Fibroblast of lung (primary cell): ENCODE results near the gene ATF1.

Experiments used
- EZH2 ChIP-seq: IDR thresholded peaks from 2 replicates; pipeline ENCODE4 v1.5.1; 2012; ENCODE audit warnings: low read length, control low read depth, mild to moderate bottlenecking; ENCODE audit errors: missing control alignments
- TF ChIP-seq, protein P1 (sequence below), 2 donors: IDR thresholded peaks in 1 of 2; conservative IDR thresholded peaks in 1 of 2; 1 replicate in 1 of 2; 2 replicates in 1 of 2; pipeline ENCODE4 v1.5.1; 2011 to 2012; ENCODE audit warnings: low read length in 2 of 2, control low read depth in 1 of 2, inconsistent platforms in 1 of 2, low read depth in 1 of 2, mild to moderate bottlenecking in 1 of 2

GRCh38 chr12:50840809-50841487, 77.0 kb downstream of the ATF1 start:
- TF ChIP-seq, protein P1, sequence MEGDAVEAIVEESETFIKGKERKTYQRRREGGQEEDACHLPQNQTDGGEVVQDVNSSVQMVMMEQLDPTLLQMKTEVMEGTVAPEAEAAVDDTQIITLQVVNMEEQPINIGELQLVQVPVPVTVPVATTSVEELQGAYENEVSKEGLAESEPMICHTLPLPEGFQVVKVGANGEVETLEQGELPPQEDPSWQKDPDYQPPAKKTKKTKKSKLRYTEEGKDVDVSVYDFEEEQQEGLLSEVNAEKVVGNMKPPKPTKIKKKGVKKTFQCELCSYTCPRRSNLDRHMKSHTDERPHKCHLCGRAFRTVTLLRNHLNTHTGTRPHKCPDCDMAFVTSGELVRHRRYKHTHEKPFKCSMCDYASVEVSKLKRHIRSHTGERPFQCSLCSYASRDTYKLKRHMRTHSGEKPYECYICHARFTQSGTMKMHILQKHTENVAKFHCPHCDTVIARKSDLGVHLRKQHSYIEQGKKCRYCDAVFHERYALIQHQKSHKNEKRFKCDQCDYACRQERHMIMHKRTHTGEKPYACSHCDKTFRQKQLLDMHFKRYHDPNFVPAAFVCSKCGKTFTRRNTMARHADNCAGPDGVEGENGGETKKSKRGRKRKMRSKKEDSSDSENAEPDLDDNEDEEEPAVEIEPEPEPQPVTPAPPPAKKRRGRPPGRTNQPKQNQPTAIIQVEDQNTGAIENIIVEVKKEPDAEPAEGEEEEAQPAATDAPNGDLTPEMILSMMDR (conservative IDR thresholded peaks at IDR 0.05 in 1 of 2, IDR thresholded peaks at IDR 0.05 in 1 of 2; ENCODE audit: low read depth in 1 of 2, low read length in 2 of 2) = no peak
- TF ChIP-seq EZH2 = no peak
